Tibial nerve (tissue), 4 donors: ENCODE results near the gene HYI. TPM values are rescaled to one million over a fixed set of nuclear protein-coding genes. Genes with fewer than 3 reads are reported as not detected.

Experiments used
- DNase-seq, 2 donors: peaks; one replicate each; pipeline ENCODE4 v3.0.0-alpha.2; 2019; ENCODE audit warnings: low spot score in 2 of 2
- H3K27ac ChIP-seq, 4 donors: fragments of 200-600 bp; sonication (generic) in 3 of 4; one replicate each; pipeline ENCODE4 v1.5.1; 2017 to 2019; ENCODE audit warnings: mild to moderate bottlenecking in 1 of 4
- H3K27me3 ChIP-seq, 2 donors: fragments of 200-600 bp; sonication (generic) in 1 of 2; one replicate each; pipeline versions ENCODE4 v1.5.1 to v1.6.0; 2017 to 2019
- H3K36me3 ChIP-seq, 3 donors: fragments of 200-600 bp; sonication (generic); one replicate each; pipeline ENCODE4 v1.5.1; 2018 to 2019
- H3K4me1 ChIP-seq, 4 donors: fragments of 200-600 bp; sonication (generic) in 3 of 4; one replicate each; pipeline ENCODE4 v1.5.1; 2017 to 2019
- H3K4me3 ChIP-seq, 4 donors: fragments of 200-600 bp; sonication (generic) in 3 of 4; one replicate each; pipeline ENCODE4 v1.5.1; 2017 to 2019; ENCODE audit warnings: mild to moderate bottlenecking in 1 of 4, moderate library complexity in 1 of 4
- H3K9me3 ChIP-seq, 4 donors: fragments of 200-600 bp; sonication (generic) in 3 of 4; one replicate each; pipeline ENCODE4 v1.5.1; 2017 to 2019
- EP300 ChIP-seq, 2 donors: sonication (generic); formaldehyde crosslinking; IDR thresholded peaks; one replicate each; pipeline ENCODE4 v1.6.1; 2017; ENCODE audit warnings: antibody characterized with exemption in 2 of 2, mild to moderate bottlenecking in 1 of 2
- POLR2A ChIP-seq, 2 donors: fragments of 450-650 bp; IDR thresholded peaks; one replicate each; pipeline ENCODE4 v1.6.1; 2017; ENCODE audit warnings: antibody characterized with exemption in 2 of 2, mild to moderate bottlenecking in 2 of 2, moderate library complexity in 2 of 2
- WGBS, 2 donors: methylation state at CpG; one replicate each; pipeline ENCODE4 v1.1.5; 2018; 5-methylcytosine and 5-hydroxymethylcytosine counted together
- total RNA-seq, 4 donors: library from RNA; depleted of rRNA; stranded (reverse); fragments of >200 nt; gene quantifications; one replicate each; pipeline ENCODE4 v1.1.0, GENCODE V29; 2016
- TF ChIP-seq, protein P1 (sequence below), 5 experiments: fragments of 200-600 bp in 3 of 5; fragments of 450-650 bp in 2 of 5; sonication (generic) in 3 of 5; IDR thresholded peaks; one replicate each; pipeline ENCODE4 v1.5.1; 2016 to 2019; ENCODE audit warnings: antibody characterized with exemption in 5 of 5, mild to moderate bottlenecking in 3 of 5, moderate library complexity in 2 of 5

Gene HYI
- total RNA-seq, 4 donors from 2014 or later: 69.8 to 144 (median 97.7) TPM

GRCh38 chr1:43454270-43455011 lies 710 bp upstream of the HYI start:
- Histone ChIP-seq H3K4me3 (peak overlapping the region; percentile 46 to 82 (median 61)), H3K27me3 (no peaks in the 10 kb centered on the region), H3K36me3 (peaks cover 0 to 29% (median 3%) of the 10 kb centered on the region in 3 donors), H3K9me3 (no peaks in the 10 kb centered on the region), H3K27ac (peak overlapping the region; percentile 76 to 97 (median 94)), H3K4me1 (peaks cover 0 to 20% (median 6%) of the 10 kb centered on the region in 4 donors)
- WGBS, 2 donors: 10 to 12% methylated on average over 19 of the region's 19 CpGs
- TF ChIP-seq POLR2A (IDR thresholded peaks at IDR 0.05): peak in 1 of 2 donors; percentile 17
- TF ChIP-seq, protein P1, sequence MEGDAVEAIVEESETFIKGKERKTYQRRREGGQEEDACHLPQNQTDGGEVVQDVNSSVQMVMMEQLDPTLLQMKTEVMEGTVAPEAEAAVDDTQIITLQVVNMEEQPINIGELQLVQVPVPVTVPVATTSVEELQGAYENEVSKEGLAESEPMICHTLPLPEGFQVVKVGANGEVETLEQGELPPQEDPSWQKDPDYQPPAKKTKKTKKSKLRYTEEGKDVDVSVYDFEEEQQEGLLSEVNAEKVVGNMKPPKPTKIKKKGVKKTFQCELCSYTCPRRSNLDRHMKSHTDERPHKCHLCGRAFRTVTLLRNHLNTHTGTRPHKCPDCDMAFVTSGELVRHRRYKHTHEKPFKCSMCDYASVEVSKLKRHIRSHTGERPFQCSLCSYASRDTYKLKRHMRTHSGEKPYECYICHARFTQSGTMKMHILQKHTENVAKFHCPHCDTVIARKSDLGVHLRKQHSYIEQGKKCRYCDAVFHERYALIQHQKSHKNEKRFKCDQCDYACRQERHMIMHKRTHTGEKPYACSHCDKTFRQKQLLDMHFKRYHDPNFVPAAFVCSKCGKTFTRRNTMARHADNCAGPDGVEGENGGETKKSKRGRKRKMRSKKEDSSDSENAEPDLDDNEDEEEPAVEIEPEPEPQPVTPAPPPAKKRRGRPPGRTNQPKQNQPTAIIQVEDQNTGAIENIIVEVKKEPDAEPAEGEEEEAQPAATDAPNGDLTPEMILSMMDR (IDR thresholded peaks at IDR 0.05): peak in 2 of 5 experiments; percentile 33 to 50
- no peak for TF ChIP-seq EP300 (IDR thresholded peaks at IDR 0.05)
- peak; percentile 43 to 65 for DNase-seq

DNA sequence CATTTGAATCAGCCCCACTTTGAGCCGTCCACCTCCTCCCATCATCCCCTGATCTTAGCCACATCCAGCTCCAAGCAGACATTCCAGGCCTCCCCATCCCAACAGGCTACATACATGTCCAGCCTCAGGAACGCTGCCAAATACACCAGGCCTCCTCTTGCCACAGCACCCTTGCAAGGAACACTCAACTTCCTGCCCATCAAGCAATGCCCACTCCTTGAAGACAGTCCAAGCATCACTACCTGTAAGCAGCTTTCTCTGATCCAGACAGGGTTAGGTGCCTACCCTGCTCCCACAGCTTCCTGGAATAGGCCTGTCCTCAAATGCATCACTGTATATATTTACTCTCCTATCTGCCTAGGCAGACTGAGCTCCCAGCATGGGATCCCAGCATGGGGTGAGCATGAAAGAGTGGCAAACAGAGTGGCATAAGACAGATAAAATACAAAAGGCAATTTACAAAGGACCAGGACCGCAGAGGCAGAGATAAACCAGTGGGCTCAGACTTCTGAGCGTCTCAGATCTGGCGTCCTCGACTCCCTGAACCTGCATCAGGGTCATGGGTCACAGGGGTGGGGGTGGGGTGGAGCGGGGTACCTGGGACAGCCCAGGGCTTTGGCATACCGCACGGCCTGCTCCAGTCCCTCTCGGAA lies 816 bp downstream of the HYI start:
- H3K36me3 ChIP-seq: peaks cover 0 to 45% (median 9%) of the 10 kb centered on the region in 3 donors
- H3K27me3 ChIP-seq: no peaks in the 10 kb centered on the region
- peaks cover 0 to 20% (median 6%) of the 10 kb centered on the region in 4 donors for H3K4me1 ChIP-seq
- WGBS, 2 donors: 8 to 10% methylated on average over 8 to 9 of the region's 10 CpGs
- peak overlapping the region; percentile 76 to 97 (median 94) for H3K27ac ChIP-seq
- TF ChIP-seq EP300 (IDR thresholded peaks at IDR 0.05) (peak in 1 of 2 donors; percentile 4), POLR2A (IDR thresholded peaks at IDR 0.05) (no peak)
- H3K9me3 ChIP-seq: no peaks in the 10 kb centered on the region
- H3K4me3 ChIP-seq: peak overlapping the region; percentile 46 to 82 (median 61)
- peak in 1 of 2 donors; percentile 42 for DNase-seq

GRCh38 chr1:43451701-43452532 lies 1.8 kb downstream of the HYI start:
- peaks cover 0 to 20% (median 6%) of the 10 kb centered on the region in 4 donors for H3K4me1 ChIP-seq
- peak overlapping the region in 1 of 4 donors; percentile 95 for H3K27ac ChIP-seq
- no peaks in the 10 kb centered on the region for H3K27me3 ChIP-seq
- no peak for DNase-seq
- TF ChIP-seq POLR2A (IDR thresholded peaks at IDR 0.05) (no peak), EP300 (IDR thresholded peaks at IDR 0.05) (no peak)
- TF ChIP-seq, protein P1 (IDR thresholded peaks at IDR 0.05): no peak
- peaks cover 0 to 55% (median 17%) of the 10 kb centered on the region in 3 donors for H3K36me3 ChIP-seq
- no peaks in the 10 kb centered on the region for H3K9me3 ChIP-seq
- 86% methylated on average over 21 to 22 of the region's 22 CpGs for WGBS, 2 donors
- no peak overlapping the region for H3K4me3 ChIP-seq

- no peaks in the 10 kb centered on the region for H3K9me3 ChIP-seq
- DNase-seq: no peak
- H3K27me3 ChIP-seq: no peaks in the 10 kb centered on the region
- peaks cover 0 to 62% (median 19%) of the 10 kb centered on the region in 3 donors for H3K36me3 ChIP-seq
- no peak for TF ChIP-seq POLR2A (IDR thresholded peaks at IDR 0.05)
- TF ChIP-seq EP300 (IDR thresholded peaks at IDR 0.05): no peak
- TF ChIP-seq, protein P1 (IDR thresholded peaks at IDR 0.05): no peak
- H3K4me1 ChIP-seq: peaks cover 0 to 20% (median 6%) of the 10 kb centered on the region in 4 donors
- no peak overlapping the region for H3K4me3 ChIP-seq
- 74 to 76% methylated on average over 9 to 12 of the region's 12 CpGs for WGBS, 2 donors
- no peak overlapping the region for H3K27ac ChIP-seq
Measured at GRCh38 chr1:43451157-43451591, 2.6 kb downstream of the HYI start.

GRCh38 chr1:43450251-43450941 lies 3.3 kb downstream of the HYI start:
- Histone ChIP-seq H3K9me3 (no peaks in the 10 kb centered on the region), H3K27ac (no peak overlapping the region), H3K36me3 (peaks cover 0 to 70% (median 20%) of the 10 kb centered on the region in 3 donors), H3K4me1 (peaks cover 0 to 20% (median 6%) of the 10 kb centered on the region in 4 donors), H3K4me3 (no peak overlapping the region), H3K27me3 (no peaks in the 10 kb centered on the region)
- TF ChIP-seq, protein P1 (IDR thresholded peaks at IDR 0.05): no peak
- no peak for TF ChIP-seq POLR2A (IDR thresholded peaks at IDR 0.05)
- TF ChIP-seq EP300 (IDR thresholded peaks at IDR 0.05): no peak
- WGBS, 2 donors: 85 to 91% methylated on average over 10 of the region's 10 CpGs
- no peak for DNase-seq
